HG02973 (cell line): Measurements from ENCODE around the gene TRMT61B.
A peak's percentile ranks its signal among the peaks of the same experiment; 100 is the strongest.

ENCODE experiments used
- ATAC-seq: cut with Tn5 transposase; IDR thresholded peaks from one replicate; pipeline ENCODE4 v1.9.1; 2021; ENCODE audit warnings: moderate library complexity; ENCODE audit not compliant: unreplicated experiment

Gene TRMT61B

DNA sequence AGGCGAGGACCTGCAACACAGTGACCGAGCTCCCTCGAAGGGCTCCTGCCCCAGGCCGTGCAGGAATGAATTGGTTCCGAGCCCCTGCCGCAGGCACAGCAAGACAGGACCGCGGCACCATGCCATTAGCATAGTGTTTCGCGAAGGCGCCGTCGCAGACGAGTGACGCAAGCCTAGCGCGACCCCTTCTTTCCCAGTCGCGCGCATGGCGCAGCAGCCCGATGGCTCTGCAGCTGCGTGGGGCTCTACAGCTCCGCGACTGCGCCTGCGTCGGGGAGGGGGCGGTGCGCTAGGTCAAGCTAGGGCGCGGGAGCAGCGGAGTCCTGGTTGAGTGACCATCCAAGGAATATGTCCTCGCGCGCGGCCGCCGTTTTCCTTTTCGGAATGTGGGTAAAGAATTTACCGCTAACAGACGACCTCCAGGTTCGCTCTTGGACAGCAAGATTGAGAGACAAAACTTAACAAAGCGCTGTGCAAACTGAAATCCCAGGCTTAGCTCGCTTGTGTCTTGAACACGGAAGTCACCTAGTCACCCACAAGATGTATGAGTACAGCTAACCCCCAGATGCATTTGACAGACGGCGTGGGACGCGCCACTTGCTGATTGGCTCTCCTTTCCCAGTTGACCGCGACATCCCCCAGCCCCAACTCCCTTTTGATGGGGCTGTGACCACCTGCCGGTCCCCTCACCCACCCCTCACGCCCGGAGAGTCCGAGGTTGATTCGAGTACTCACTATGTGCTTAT lies at the start of gene TRMT61B:
TRMT61B (minus strand) TSS at position 164 of the 746 bp plus-strand sequence; CDS start at position 132, 32 bp downstream.
- peak; percentile 90 for ATAC-seq

DNA sequence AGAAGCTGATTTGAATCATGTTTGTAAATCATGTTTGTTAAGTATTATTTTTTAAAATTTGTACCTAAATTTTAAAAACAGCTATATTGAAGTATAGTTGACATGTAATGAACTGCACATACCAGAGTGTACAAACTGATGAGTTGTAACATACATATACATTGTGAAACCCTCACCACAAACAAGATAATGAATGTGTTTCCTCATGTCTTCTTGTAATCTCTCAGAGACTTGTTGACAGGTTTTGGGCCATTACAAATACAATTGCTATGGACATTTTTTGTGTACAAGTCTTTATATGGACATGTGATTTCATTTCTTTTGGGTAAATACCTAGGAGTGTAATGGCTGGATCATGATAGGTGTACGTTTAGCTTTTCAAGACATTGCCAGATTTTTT lies 45.8 kb upstream of the TRMT61B start:
- ATAC-seq, result no peak

DNA sequence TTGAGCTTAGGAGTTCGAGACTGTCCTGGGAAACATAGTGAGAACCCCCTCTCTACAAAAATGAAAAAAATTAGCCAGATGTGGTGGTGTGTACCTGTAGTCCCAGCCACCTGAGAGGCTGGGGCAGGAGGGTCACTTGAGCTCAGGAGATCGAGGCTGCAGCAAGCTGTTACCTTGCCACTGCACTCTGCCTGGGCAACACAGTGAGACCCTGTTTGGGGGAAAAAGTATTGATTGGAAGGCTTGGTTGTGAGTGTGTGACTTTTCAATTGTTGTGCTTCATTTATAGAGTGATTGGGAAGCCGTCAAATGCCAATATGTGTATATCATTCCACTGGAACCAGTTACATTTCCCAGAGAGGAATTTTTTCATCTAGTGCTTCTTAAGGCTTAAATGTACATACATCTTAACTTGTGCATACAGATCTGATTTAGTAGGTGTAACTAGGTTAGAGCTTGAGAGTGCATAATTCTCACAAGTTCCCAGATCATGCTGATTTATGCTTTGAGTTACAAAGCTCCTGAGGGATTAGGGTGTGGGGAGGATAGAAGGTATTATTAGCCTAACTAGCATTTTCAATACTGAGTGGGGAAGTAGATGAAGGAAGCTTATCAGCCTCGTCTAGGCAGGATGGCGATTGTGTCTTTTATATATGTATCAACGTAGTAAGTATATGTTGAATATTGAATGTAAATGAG lies 39.7 kb upstream of the TRMT61B start:
- no peak for ATAC-seq

DNA sequence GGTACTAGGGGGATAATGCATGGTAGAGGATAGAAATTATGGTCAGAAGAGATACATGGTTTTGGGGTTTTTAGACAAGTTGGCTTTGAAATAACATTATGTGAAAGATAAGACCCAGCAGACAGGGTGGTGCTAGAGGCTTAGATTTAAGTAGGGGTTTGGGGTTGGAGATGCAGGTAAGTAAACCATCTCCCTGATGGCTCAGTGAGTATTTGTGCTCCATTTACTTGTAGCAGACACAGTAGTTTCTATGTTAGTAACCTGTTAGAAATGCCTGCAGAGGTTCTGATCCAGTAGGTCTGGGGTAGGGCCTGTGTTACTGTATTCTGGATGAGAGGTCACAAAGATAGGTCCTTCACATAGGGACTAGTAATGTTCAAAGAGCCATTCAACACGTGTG lies 38.1 kb upstream of the TRMT61B start:
- ATAC-seq, result no peak

DNA sequence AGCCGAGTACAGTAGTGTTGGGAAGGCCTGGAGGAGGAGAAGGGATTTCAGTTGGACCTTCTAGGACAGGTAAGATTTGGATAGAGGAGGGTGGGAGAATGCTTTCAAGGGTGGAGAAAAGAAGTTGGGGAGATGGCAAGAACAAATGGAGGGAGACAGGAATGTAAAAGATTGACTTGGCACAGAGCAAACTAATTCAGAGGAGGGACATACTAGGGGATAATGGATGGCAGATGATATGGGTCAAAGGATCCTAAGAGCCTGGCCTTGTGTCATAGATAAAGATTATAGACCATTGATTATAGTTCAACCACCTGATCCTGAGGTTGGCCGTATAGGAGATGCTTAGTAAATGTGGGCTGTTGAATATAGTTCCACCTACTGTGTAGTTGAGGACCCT lies 36.7 kb upstream of the TRMT61B start:
- no peak for ATAC-seq

DNA sequence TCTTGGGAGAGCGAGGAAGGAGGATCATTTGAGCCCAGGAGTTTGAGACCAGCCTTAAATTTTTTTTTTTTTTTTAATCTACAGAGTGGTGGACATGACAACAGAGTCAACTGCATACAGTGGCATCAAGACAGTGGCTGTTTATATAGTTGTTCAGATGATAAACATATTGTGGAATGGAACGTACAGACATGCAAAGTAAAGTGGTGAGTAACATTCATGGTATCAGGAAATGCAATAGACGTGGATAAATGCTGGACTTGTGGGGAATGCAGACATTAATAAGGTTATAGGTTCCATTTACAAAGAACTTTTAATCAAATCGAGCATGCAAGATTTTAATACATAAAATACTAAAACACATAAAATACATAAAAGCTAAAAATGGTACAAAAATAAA lies 36.3 kb upstream of the TRMT61B start:
- no peak for ATAC-seq

DNA sequence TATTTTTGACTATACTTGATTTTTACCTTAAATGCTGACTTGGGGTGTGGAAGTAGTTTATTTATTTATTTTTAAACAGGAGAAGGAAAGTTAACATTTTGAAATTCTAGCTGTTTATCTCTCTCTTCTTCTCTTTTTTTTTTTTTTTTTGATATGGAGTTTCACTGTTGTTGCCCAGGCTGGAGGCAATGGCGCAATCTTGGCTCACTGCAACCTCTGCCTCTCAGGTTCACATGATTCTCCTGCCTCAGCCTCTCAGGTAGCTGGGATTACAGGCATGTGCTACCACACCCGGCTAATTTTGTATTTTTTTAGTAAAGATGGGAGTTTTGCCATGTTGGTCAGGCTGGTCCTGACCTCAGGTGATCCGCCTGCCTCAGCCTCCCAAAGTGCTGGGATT lies 35.4 kb upstream of the TRMT61B start:
- no peak for ATAC-seq

DNA sequence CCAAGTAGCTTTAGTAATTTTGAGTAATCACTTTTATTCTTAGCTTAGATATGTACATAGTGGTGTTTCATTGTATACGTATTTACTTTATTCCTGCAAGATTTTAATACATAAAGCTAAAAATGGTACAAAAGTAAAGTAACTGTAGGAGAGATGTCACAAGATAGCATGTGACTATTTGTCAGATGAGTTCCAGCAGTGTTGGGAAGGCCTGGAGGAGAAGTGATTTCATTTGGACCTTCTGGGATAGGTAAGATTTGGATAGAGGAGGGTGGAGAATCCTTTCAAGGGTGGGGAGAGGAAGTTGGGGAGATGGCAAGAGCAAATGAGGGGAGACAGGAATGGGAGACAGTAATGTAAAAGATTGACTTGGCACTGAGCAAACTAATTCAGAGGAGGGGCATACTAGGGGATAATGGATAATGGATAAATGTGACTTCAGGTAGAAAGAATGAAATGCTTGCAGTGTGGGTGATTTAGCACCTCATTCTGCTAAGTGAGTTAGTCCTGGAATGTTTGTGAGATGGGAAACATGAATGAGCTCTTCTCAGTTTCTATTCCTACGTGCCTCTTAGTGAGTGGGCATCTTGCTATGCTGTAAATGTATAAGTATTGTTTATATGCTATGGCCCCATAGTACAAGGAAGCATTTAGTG lies 34.8 kb upstream of the TRMT61B start:
- no peak for ATAC-seq

DNA sequence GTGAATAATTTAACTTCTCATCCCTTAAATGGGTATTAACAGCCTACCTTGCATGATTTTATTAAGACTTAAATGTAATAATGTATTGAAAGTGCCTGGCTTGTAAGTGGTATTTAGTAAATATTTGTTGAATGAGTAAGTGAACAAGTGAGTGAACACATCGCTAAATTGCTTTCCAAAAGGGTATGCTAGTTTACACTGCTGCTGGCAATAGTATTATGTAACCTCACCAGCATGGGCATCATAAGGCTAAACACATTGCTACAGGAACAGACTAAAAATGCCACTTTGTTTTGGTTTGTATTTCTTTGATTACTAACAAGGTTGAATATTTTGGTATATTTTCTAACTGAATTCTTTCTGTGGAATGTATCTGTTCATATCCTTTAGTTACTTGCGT lies 34.2 kb upstream of the TRMT61B start:
- ATAC-seq, result no peak

DNA sequence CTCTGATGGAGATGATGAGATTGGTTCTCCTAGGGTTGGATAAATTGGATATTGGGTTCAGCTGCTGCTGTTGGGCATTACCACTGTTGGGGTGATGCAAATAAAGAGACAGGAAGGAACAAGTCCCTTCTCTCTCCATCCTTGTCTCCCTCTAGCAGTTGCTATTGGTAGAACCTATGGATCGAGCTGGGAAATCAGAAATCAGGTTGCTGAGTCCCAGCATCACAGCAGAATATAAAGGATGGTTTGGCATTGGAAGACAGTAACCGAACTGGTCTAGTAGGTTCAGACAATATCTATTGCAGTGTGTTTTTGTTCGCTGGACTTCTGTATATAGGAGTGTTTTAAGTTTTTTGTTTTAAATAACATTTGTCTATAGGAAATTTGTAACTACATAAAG lies 32.5 kb upstream of the TRMT61B start:
- no peak for ATAC-seq

DNA sequence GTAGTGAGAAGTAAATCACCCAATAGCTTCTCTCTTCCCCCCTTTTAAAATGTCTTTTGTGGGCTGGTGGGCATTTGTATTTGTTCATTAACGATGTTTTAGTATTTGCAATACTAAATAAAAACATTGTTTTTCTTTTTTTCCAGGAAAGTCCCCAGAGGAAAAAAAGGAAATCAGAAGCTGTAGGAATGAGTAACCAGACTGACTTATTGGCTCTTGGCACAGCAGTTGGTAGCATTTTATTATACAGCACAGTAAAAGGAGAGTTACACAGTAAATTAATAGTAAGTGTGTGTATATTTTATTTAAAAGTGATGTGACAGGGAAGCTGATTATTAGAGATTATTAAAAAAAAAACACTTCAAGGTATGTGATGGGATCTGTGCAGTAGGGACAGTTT lies 31.7 kb upstream of the TRMT61B start:
- ATAC-seq, result no peak

DNA sequence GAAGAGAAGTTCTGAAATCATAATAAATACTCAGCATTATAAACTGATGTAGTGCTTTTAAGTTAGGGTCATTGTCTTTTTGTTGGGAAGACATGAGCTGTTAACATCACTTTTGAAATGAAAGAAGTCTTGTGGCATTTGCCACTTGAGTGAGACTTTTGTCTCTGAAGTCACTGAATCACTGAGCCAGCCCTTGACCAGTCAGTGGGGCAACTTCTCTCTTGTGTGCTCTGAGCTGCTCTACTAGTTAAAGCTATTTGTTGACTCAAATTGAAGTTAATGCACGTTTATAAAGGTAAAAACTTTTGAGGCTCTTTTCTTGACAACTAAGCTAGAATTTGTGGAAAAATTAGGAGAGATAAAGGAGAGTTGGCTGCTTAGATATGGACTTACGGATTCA lies 31.1 kb upstream of the TRMT61B start:
- no peak for ATAC-seq

DNA sequence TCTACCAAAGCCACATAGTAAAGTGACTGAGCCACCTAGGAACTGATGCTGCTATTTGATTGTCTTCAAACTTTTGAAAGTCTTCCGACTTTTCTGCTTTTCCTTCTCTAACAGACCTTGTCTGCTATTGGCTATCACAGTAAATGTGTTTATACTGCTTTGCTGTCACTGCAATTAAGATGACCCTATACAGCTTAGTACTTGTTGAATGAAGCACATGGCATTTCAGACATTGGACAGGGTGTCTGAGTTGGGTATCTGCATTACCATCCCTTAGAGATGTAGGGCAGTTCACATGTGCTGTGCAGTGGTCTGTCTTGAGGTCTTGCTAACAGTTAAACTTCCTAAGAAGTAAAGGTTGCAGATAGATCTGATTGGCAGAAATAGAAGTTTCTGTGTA lies 27.9 kb upstream of the TRMT61B start:
- ATAC-seq, result no peak

DNA sequence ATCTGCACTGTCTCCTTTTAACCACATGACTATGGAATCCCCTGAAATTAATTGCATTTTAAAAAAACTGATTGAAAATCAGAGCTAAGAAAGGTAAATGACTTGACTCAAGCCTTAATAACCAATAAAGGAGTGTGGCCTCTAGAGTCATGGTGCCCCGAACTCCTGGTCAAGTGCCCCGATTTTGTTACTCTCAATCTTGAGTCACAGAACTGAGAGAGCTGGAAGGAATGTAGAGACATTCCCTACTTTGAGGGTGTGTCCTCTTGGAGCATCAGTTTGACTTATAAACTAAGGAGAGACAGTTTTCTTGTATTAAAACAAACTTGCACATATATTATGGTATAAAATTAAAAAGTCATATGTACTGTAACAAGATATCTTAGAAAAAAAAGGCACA lies 26.8 kb upstream of the TRMT61B start:
- no peak for ATAC-seq

DNA sequence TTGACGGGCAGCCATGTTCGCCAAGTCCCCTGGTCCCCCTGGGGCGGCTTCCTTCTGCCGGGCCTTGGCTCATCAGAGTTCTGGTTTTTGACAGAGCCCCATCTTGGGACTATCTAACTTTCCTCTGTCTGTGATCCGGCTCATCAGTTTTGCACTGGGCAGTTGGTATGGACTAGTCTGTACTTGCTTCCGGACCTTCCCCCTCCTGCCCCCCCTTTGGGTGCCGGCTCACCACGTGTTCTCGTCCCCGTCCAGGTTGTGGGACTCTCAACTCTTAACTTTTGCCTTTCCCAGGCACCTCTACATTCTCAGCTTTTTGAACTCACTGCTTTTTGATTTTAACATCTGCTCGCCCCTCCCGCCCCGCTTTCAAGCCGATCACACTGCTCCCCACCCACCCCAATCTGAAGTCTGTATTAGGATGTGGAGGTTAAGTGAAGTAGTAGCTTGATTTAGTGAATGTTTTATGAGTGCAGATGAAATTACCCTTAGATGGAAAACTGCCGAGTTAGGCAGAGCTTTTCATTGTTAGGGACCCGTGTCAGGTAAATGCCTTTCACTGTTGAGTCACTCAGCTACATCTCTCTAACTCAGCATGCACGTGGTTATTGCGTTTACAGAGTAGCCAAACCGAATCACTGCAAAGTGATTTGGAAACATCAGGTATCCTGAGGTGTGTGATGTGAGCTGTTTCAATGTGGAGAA lies 25.2 kb upstream of the TRMT61B start:
- peak; percentile 25 for ATAC-seq

DNA sequence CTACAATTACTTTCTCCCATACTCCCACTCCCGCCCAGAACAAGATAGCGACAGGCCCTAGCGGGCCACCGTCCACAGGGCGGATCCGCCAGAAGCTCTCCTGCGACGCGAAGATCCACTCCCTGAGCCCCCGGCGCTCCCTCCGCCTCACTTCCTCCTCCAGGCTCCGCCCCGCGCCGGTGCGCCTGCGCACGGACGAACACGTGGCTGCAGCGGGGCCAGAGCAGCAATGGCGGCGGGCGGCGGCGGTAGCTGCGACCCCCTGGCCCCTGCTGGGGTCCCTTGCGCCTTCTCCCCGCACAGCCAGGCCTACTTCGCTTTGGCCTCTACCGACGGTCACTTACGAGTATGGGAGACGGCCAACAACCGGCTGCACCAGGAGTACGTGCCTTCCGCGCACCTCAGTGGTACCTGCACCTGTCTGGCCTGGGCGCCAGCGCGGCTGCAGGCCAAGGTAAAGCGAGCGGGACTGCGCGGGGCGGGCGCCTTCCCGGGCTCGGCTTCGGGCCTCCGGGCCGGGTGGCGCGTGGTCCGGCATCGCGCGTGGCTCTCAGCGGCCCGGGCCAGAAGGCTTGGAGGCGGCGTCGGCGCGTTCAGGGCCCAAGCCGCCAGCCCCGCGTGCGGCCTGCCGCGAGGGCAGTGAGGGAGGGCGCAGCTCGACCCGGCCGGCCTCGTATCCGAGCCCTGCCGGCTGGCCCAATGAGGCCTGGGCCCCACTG lies 24.5 kb upstream of the TRMT61B start, which contains the start of gene WDR43:
WDR43 (plus strand) TSS at position 198 of the 719 bp plus-strand sequence; CDS start at position 230, 32 bp downstream.
- peak; percentile 87 for ATAC-seq

DNA sequence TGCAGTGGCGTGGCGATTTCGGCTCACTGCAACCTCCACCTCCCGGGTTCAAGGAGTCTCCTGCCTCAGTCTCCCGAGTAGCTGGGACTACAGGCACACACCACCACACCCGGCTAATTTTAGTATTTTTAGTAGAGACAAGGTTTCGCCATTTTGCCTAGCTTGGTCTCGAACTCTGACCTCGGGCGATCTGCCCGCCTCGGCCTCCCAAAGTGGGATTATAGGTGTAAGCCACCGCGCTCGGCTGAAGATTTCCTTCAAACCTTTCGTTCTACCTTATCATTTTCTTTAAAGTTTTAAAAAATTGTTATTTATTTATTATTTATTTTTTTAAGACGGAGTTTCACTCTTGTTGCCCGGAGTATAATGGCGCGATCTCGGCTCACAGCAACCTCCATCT lies 23.4 kb upstream of the TRMT61B start:
- ATAC-seq, result no peak

DNA sequence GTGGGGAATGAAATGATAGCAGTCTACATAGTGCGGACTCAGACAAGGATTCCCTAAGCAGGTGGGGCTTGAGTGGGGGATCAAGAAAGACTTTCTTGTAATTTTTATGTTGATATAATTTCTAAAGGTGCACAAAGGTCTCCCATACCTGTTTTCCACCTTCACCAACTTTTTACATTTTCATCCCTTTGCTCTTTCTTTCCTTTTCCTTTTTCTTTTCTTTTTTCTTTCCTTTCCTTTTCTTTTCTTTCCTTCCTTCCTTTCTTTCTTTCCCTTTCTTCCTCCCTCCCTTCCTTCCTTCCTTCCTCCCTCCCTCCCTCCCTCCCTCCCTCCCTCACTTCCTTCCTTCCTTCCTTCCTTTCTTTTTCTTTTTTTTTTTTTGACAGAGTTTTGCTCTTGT lies 10.1 kb upstream of the TRMT61B start:
- no peak for ATAC-seq

DNA sequence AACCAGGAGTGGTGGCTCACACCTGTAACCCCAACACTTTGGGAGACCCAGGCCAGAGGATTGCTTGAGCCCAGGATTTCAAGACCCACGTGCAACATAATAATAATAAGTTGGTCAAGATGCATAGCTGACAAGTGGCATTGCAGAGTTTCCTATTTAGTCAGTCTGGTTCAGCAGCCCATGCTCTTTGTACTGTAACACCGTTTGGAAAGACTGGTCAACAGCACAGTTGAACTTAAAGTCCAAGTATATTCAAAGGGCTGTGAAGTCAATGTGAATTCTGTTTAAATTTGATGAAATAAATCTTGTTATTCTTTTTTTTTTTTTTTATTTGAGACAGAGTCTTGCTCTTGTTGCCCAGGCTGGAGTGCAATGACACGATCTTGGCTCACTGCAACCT lies 1.5 kb upstream of the TRMT61B start:
- no peak for ATAC-seq

DNA sequence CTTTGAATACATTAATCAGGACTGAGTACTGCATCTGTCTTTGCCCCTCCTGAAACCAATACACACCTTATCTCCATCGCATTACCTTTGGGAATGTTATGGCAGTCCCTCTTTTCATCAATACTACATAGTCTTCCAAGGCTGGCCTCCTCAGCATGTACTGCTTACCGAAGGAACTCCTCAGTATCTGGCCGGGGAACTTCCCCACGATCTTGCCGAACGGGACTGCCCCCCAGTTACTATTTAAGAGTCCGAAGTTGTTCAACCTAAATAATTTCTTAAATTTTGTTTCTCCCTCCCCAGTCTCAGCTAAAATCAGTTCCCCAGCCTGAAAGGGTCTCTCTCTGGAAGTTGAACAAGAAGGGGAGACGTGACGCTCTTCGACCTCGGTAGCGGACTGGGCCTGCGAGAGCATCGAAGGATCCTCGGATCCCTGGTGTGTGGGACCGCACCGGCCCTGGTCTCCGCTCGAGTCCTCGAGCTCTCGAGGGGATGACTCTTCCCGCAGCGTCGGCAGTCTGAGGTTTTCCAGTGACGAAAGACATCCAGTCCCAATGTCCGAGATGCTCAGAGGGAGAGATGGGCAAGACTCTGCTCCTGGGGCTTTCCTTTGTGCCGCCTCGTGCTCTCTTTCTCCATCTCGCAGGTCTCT lies 489 bp downstream of the TRMT61B start:
- ATAC-seq, result peak; percentile 9
